CD4-positive, alpha-beta T cell (primary cell): ENCODE results near the gene ZNF41. TPM values are rescaled to one million over a fixed set of nuclear protein-coding genes. Genes with fewer than 3 reads are reported as not detected.
"Not testable (repeated sequence)": the region's sequence is repeated elsewhere in the genome, so short reads cannot be mapped to it uniquely, and the experiment has no call there.

ENCODE experiments used
- ATAC-seq: fragments of 200-7000 bp; cut with Tn5 transposase; one replicate; pipeline ENCODE4 v1.10.0; 2022; ENCODE audit warnings: mild to moderate bottlenecking; ENCODE audit not compliant: poor library complexity
- CTCF ChIA-PET: fragments of 350-600 bp; sonication (Branson Sonifier 250); formaldehyde crosslinking; loops from one replicate; lab custom pipeline; 2021; ENCODE audit warnings: antibody characterized with exemption, inconsistent platforms; lab: Charles Lee
- POLR2A ChIA-PET: fragments of 350-600 bp; sonication (Branson Sonifier 250); formaldehyde crosslinking; loops from one replicate; lab custom pipeline; 2021; ENCODE audit warnings: antibody characterized with exemption, inconsistent platforms; lab: Charles Lee
- DNase-seq, 14 experiments: peaks; one replicate each; pipeline ENCODE4 v3.0.0-alpha.2; 2013 to 2020; ENCODE audit warnings: mixed read lengths in 2 of 14
- H3K27ac ChIP-seq, 2 donors: one replicate each; pipeline versions ENCODE4 v1.5.1 to v1.7.0; 2013; ENCODE audit warnings: low read length in 2 of 2, low read depth in 1 of 2, mild to moderate bottlenecking in 1 of 2
- H3K27me3 ChIP-seq, 2 experiments: 1 replicate in 1 of 2; 2 replicates in 1 of 2; pipeline versions ENCODE4 v1.6.1 to v1.7.0; 2013; ENCODE audit warnings: low read length in 2 of 2, control low read depth in 1 of 2, mild to moderate bottlenecking in 1 of 2, moderate library complexity in 1 of 2; ENCODE audit not compliant: insufficient read depth in 2 of 2, control insufficient read depth in 1 of 2
- H3K36me3 ChIP-seq: one replicate; pipeline ENCODE4 v1.6.1; 2013; ENCODE audit warnings: low read length, control low read depth; ENCODE audit not compliant: insufficient read depth
- H3K4me1 ChIP-seq: one replicate; pipeline ENCODE4 v1.6.1; 2013; ENCODE audit warnings: low read length, control low read depth; ENCODE audit not compliant: insufficient read depth
- H3K4me3 ChIP-seq: one replicate; pipeline ENCODE4 v1.5.1; 2013; ENCODE audit warnings: mild to moderate bottlenecking, low read length, moderate library complexity
- H3K9me3 ChIP-seq, 2 experiments: 1 replicate in 1 of 2; 2 replicates in 1 of 2; pipeline versions ENCODE4 v1.6.1 to v1.7.0; 2013; ENCODE audit warnings: low read length in 2 of 2, mild to moderate bottlenecking in 2 of 2, control low read depth in 1 of 2, moderate library complexity in 1 of 2; ENCODE audit not compliant: control insufficient read depth in 1 of 2, insufficient read depth in 1 of 2
- H3K27ac Mint-ChIP-seq: one replicate; pipeline ENCODE4 v1.8.0; 2020; ENCODE audit warnings: mixed read lengths
- H3K27me3 Mint-ChIP-seq: one replicate; pipeline ENCODE4 v1.8.0; 2021; ENCODE audit warnings: mixed read lengths
- H3K36me3 Mint-ChIP-seq: one replicate; pipeline ENCODE4 v1.8.0; 2021; ENCODE audit warnings: low read depth, mixed read lengths
- H3K4me1 Mint-ChIP-seq: one replicate; pipeline ENCODE4 v1.8.0; 2021; ENCODE audit warnings: low read depth, mixed read lengths
- H3K4me3 Mint-ChIP-seq: one replicate; pipeline ENCODE4 v1.8.0; 2020; ENCODE audit warnings: mild to moderate bottlenecking, mixed read lengths
- H3K9me3 Mint-ChIP-seq: one replicate; pipeline ENCODE4 v1.8.0; 2020; ENCODE audit warnings: mixed read lengths
- CTCF ChIP-seq: fragments of 200-600 bp; IDR thresholded peaks from one replicate; pipeline ENCODE4 v1.8.0; 2022; ENCODE audit warnings: antibody characterized with exemption, mild to moderate bottlenecking
- intact Hi-C, 2 experiments: fragments of 100-400 bp; cut with DNase I in 1 of 2; cut with micrococcal nuclease in 1 of 2; formaldehyde crosslinking; loops; one replicate each; pipeline versions ENCODE4 v1.15.1 to v1.9.0; 2023 to 2025; cut with DNase I, micrococcal nuclease
- total RNA-seq, 174 experiments: library from RNA in 2 of 174; stranded (reverse) in 2 of 174; gene quantifications; one replicate each; pipeline ENCODE4 v1.2.3 and lab custom pipeline; 2021 to 2026

Gene ZNF41
- total RNA-seq, 2 experiments from 2014 or later: 3.1 to 3.9 TPM

- Mint-ChIP-seq H3K27me3 (no peaks in the 10 kb centered on the region), H3K4me3 (no peak overlapping the region), H3K36me3 (no peaks in the 10 kb centered on the region), H3K4me1 (peaks cover 16% of the 10 kb centered on the region), H3K9me3 (no peaks in the 10 kb centered on the region), H3K27ac (no peak overlapping the region)
- Histone ChIP-seq H3K4me1 (peaks cover 8% of the 10 kb centered on the region), H3K27ac (no peak overlapping the region), H3K4me3 (no peak overlapping the region), H3K36me3 (no peaks in the 10 kb centered on the region), H3K27me3 (no peaks in the 10 kb centered on the region), H3K9me3 (no peaks in the 10 kb centered on the region)
- intact Hi-C loops: no loop called here
- ATAC-seq (no peak), DNase-seq (peak in 3 of 14 experiments; percentile 5 to 36 (median 22))
- ChIA-PET POLR2A (no interaction called here), CTCF (no interaction called here)
- TF ChIP-seq CTCF: no peak
Observed at GRCh38 chrX:47515941-47516665, 33.1 kb upstream of the ZNF41 start.

GRCh38 chrX:47514533-47515235 lies 31.7 kb upstream of the ZNF41 start:
- Mint-ChIP-seq H3K4me1 (peaks cover 16% of the 10 kb centered on the region), H3K36me3 (no peaks in the 10 kb centered on the region), H3K27me3 (no peaks in the 10 kb centered on the region), H3K4me3 (peak overlapping the region; percentile 8), H3K27ac (no peak overlapping the region), H3K9me3 (no peaks in the 10 kb centered on the region)
- H3K4me3 ChIP-seq: no peak overlapping the region
- intact Hi-C loops: no loop called here
- TF ChIP-seq CTCF: no peak
- CTCF ChIA-PET: interaction anchor here (1.4 kb wide), 1 partner anchor 9 kb away, joined by 6 read pairs; no protein-coding TSS in a partner anchor
- POLR2A ChIA-PET: interaction anchor here (0.7 to 1.4 kb wide), 2 partner anchors 370 to 384 kb away, joined by 3 to 6 read pairs; partner anchors contain the start of genes NDUFB11 and RBM10
- DNase-seq (no peak), ATAC-seq (no peak)
- no peaks in the 10 kb centered on the region for H3K36me3 ChIP-seq
- no peaks in the 10 kb centered on the region for H3K9me3 ChIP-seq
- H3K4me1 ChIP-seq: peaks cover 8% of the 10 kb centered on the region
- no peaks in the 10 kb centered on the region for H3K27me3 ChIP-seq
- H3K27ac ChIP-seq: no peak overlapping the region

- H3K27me3 ChIP-seq, H3K36me3 ChIP-seq, H3K4me1 ChIP-seq, H3K27ac ChIP-seq, H3K36me3 Mint-ChIP-seq, H3K9me3 ChIP-seq, H3K9me3 Mint-ChIP-seq, H3K27me3 Mint-ChIP-seq, intact Hi-C loops: not testable (repeated sequence)
- peak overlapping the region; percentile 52 for H3K4me3 ChIP-seq
- peak overlapping the region; percentile 91 for H3K4me3 Mint-ChIP-seq
- H3K27ac Mint-ChIP-seq: peak overlapping the region; percentile 69
- ATAC-seq (peak; percentile 88), DNase-seq (peak in 4 of 14 experiments; percentile 6 to 26 (median 16))
- ChIA-PET CTCF (interaction anchor here (0.6 to 1.4 kb wide), 2 partner anchors 10 to 324 kb away, joined by 4 to 6 read pairs; no protein-coding TSS in a partner anchor), POLR2A (interaction anchor here (0.6 to 1.4 kb wide), 3 partner anchors 10 to 386 kb away, joined by 3 to 6 read pairs (median 3); partner anchors contain the start of genes NDUFB11 and RBM10)
- peaks cover 16% of the 10 kb centered on the region for H3K4me1 Mint-ChIP-seq
Observed at GRCh38 chrX:47513034-47513965, 30.3 kb upstream of the ZNF41 start.

- Mint-ChIP-seq H3K27ac (peak overlapping the region; percentile 59), H3K4me1 (peaks cover 16% of the 10 kb centered on the region), H3K4me3 (peak overlapping the region; percentile 50)
- intact Hi-C loops, H3K27ac ChIP-seq, H3K36me3 Mint-ChIP-seq, H3K4me1 ChIP-seq, H3K27me3 Mint-ChIP-seq, CTCF ChIA-PET, H3K9me3 ChIP-seq, H3K9me3 Mint-ChIP-seq, ATAC-seq, H3K4me3 ChIP-seq, H3K36me3 ChIP-seq, POLR2A ChIA-PET, H3K27me3 ChIP-seq, DNase-seq: not testable (repeated sequence)
Observed at GRCh38 chrX:47512383-47512782, 29.4 kb upstream of the ZNF41 start.
